ENCODE data around the gene STT3A.

- TF ChIP-seq SOX5 (CRISPR knock-in tag; IDR thresholded peaks at IDR 0.05; ENCODE audit: borderline replicate concordance) = no peak
- TF ChIP-seq PBX2 (CRISPR knock-in tag; IDR thresholded peaks at IDR 0.05) = no peak
- no peak for TF ChIP-seq MAZ (IDR thresholded peaks at IDR 0.05; ENCODE audit: borderline replicate concordance, low read depth, low read length)
- TF ChIP-seq MAZ (CRISPR knock-in tag; IDR thresholded peaks at IDR 0.05; ENCODE audit: low read depth) = no peak
- TF ChIP-seq POLR2A (IDR thresholded peaks at IDR 0.05; ENCODE audit: insufficient read depth in 1 of 2, low read depth in 2 of 2, low read length in 2 of 2) = no peak
- no peak for TF ChIP-seq CREB3 (CRISPR knock-in tag; IDR thresholded peaks at IDR 0.05)
- TF ChIP-seq ZNF784 (CRISPR knock-in tag; IDR thresholded peaks at IDR 0.05; ENCODE audit: borderline replicate concordance) = no peak
- no peak for TF ChIP-seq ZNF253 (CRISPR knock-in tag; IDR thresholded peaks at IDR 0.05; ENCODE audit: borderline replicate concordance)
- no peak for TF ChIP-seq ELF4 (CRISPR knock-in tag; IDR thresholded peaks at IDR 0.05; ENCODE audit: borderline replicate concordance)
- no peak for TF ChIP-seq CTCF (CRISPR knock-in tag; IDR thresholded peaks at IDR 0.05)
- TF ChIP-seq ZNF335 (CRISPR knock-in tag; IDR thresholded peaks at IDR 0.05) = no peak
These were observed 71.3 kb downstream of the STT3A start for GRCh38 chr11:125663910-125664309.
